Kidney (tissue), 14 donors: ENCODE measurements around the gene CCDC110. TPM values are rescaled to one million over a fixed set of nuclear protein-coding genes. Genes with fewer than 3 reads are reported as not detected.

Experiments
- DNase-seq, 5 donors: peaks; one replicate each; pipeline ENCODE4 v3.0.0-alpha.2; 2013 to 2020
- FAIRE-seq: peaks from 2 replicates; lab custom pipeline; 2012; peaks lifted over from hg19 to GRCh38; lab: Jason Lieb, UNC
- H3K27ac ChIP-seq, 2 donors: one replicate each; pipeline ENCODE4 v1.7.0; 2013; ENCODE audit warnings: low read depth in 2 of 2, low read length in 2 of 2, inconsistent platforms in 1 of 2
- H3K27me3 ChIP-seq: one replicate; pipeline ENCODE4 v1.7.1; 2013; ENCODE audit warnings: low read length, inconsistent platforms; ENCODE audit not compliant: control insufficient read depth, insufficient read depth
- H3K36me3 ChIP-seq, 3 donors: one replicate each; pipeline versions ENCODE4 v1.7.0 to v1.7.1; 2013; ENCODE audit warnings: low read length in 3 of 3, control low read depth in 1 of 3, inconsistent platforms in 1 of 3; ENCODE audit not compliant: insufficient read depth in 3 of 3, control insufficient read depth in 2 of 3
- H3K4me1 ChIP-seq, 3 donors: one replicate each; pipeline versions ENCODE4 v1.7.0 to v1.7.1; 2013; ENCODE audit warnings: low read length in 3 of 3, inconsistent platforms in 1 of 3, low read depth in 1 of 3; ENCODE audit not compliant: control insufficient read depth in 2 of 3, insufficient read depth in 2 of 3
- H3K4me3 ChIP-seq, 3 donors: one replicate each; pipeline versions ENCODE4 v1.7.0 to v1.8.1; 2013; ENCODE audit warnings: low read length in 3 of 3, control low read depth in 1 of 3, inconsistent platforms in 1 of 3
- H3K9ac ChIP-seq, 3 donors: one replicate each; pipeline versions ENCODE4 v1.7.0 to v1.7.1; 2013; ENCODE audit warnings: low read length in 3 of 3, control low read depth in 1 of 3, inconsistent platforms in 1 of 3
- H3K9me3 ChIP-seq, 3 donors: one replicate each; pipeline versions ENCODE4 v1.7.0 to v1.7.1; 2013; ENCODE audit warnings: low read length in 3 of 3, control low read depth in 1 of 3, inconsistent platforms in 1 of 3; ENCODE audit not compliant: control insufficient read depth in 2 of 3, insufficient read depth in 1 of 3
- CTCF ChIP-seq: IDR thresholded peaks from 3 replicates; pipeline ENCODE4 v1.5.1; 2012; ENCODE audit warnings: mild to moderate bottlenecking, moderate library complexity, borderline replicate concordance; ENCODE audit not compliant: insufficient read depth; ENCODE audit errors: extremely low read depth
- intact Hi-C: fragments of 100-400 bp; cut with DNase I; formaldehyde crosslinking; loops from one replicate; pipeline ENCODE4 v1.11.1; 2022
- polyA plus RNA-seq: library from polyadenylated mRNA; stranded (reverse); fragments of 350-450 nt; fragmentation: Illumina TruSeq; extraction: RNeasy Lipid Tissue Mini Kit (QIAGEN cat#74804); gene quantifications from one replicate; pipeline ENCODE4 v1.2.3, GENCODE V29; 2014; ENCODE audit warnings: low read depth, low replicate concordance; ENCODE audit not compliant: insufficient read depth
- total RNA-seq: library from RNA; stranded (reverse); fragmentation: NEBNext Ultra II Directional; extraction: Animal tissue kit (Norgen Biotek cat#: 25700); gene quantifications from one replicate; pipeline ENCODE4 v1.2.1, GENCODE V29; 2021
- donor health status: control.
- donor health status: control.
- donor health status: control.
- donor health status: control.
- donor health status: control.
- donor health status: DM: yes; HTN: yes; CAD: no.
- donor health status: Normal renal cell carcinoma (clear cell type).

Gene CCDC110
- total and polyA plus RNA-seq, 2 donors from 2014 or later, result 2.2 to 4.5 TPM

DNA sequence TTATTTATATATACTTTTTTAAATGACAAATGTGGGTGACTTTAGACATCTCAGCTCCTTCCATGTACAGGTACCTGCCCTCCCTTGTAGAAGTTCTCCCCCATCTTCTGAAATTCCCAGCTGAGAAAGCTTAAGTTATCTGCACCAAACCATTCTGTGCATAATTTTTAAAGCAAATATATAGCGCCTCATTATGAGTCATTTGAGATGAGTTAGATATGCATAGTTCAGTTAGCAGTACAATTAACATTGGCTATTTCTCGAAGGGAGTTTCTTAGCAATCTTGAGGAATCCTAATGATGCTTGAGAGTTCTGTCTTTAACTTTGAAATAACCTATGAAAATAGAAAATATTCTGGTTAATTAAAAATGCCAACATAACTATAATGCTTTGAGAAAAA lies 26.3 kb downstream of the CCDC110 start:
- Histone ChIP-seq H3K4me3 (no peak overlapping the region), H3K9ac (no peak overlapping the region), H3K4me1 (no peaks in the 10 kb centered on the region), H3K27ac (no peak overlapping the region), H3K27me3 (no peaks in the 10 kb centered on the region), H3K9me3 (no peaks in the 10 kb centered on the region), H3K36me3 (no peaks in the 10 kb centered on the region)
- intact Hi-C loops, result no loop called here
- TF ChIP-seq CTCF, result no peak
- no peak for DNase-seq
- no peak for FAIRE-seq

DNA sequence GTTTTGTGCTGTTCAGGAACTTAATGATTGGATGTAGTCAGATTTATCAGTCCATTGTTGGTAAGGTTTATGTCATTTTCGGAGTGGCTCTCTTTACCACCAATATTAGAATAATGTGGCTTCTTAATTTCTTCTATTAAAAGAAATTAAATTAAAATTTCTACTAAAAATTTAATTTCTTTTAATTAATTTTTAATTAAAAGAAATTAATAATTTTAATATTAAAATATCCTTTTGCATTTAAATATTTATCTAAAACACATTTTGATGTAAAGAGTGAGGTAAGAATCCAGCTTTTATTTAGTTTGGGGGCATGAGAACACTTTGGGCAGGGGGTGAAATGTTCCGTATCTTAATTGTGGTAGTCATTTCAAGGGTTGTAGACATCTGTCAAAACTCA lies 30.1 kb downstream of the CCDC110 start:
- intact Hi-C loops, result no loop called here
- H3K36me3 ChIP-seq, result no peaks in the 10 kb centered on the region
- DNase-seq (no peak), FAIRE-seq (peak; percentile 86)
- H3K9me3 ChIP-seq, result no peaks in the 10 kb centered on the region
- no peak for TF ChIP-seq CTCF
- H3K27me3 ChIP-seq, result no peaks in the 10 kb centered on the region
- H3K9ac ChIP-seq, result no peak overlapping the region
- H3K27ac ChIP-seq, result no peak overlapping the region
- H3K4me3 ChIP-seq, result no peak overlapping the region
- no peaks in the 10 kb centered on the region for H3K4me1 ChIP-seq

DNA sequence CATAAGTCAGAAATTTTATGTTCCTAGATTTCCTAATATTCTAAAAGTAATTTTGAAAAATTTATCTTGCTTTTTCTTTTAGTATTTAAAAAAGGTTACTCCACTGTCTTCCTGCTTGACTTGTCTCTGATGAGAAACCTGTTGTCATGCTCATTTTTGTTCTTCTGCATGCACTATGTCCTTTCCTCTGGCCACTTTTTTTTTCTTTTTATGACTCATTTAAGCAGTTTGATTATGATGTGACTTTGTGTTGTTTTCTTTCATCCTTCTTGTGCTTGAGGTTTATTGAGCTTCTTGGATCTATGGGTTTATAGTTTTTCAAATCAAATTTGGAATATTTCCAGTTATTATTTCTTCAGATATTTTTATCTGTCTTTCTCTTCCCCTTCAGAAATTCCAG lies 33.7 kb downstream of the CCDC110 start:
- no peak overlapping the region for H3K4me3 ChIP-seq
- no peak overlapping the region for H3K27ac ChIP-seq
- H3K4me1 ChIP-seq, result no peaks in the 10 kb centered on the region
- no peak for FAIRE-seq
- no peak for DNase-seq
- H3K9me3 ChIP-seq, result no peaks in the 10 kb centered on the region
- H3K36me3 ChIP-seq, result no peaks in the 10 kb centered on the region
- intact Hi-C loops, result no loop called here
- no peak overlapping the region for H3K9ac ChIP-seq
- TF ChIP-seq CTCF, result no peak
- H3K27me3 ChIP-seq, result no peaks in the 10 kb centered on the region

- no peak overlapping the region for H3K27ac ChIP-seq
- intact Hi-C loops, result no loop called here
- H3K27me3 ChIP-seq, result no peaks in the 10 kb centered on the region
- FAIRE-seq (no peak), DNase-seq (no peak)
- H3K4me1 ChIP-seq, result no peaks in the 10 kb centered on the region
- no peaks in the 10 kb centered on the region for H3K9me3 ChIP-seq
- no peak overlapping the region for H3K9ac ChIP-seq
- no peak for TF ChIP-seq CTCF
- no peak overlapping the region for H3K4me3 ChIP-seq
- H3K36me3 ChIP-seq, result no peaks in the 10 kb centered on the region
These were observed 36.1 kb downstream of the CCDC110 start for GRCh38 chr4:185435466-185435865.
